Astrocyte of the hippocampus (primary cell): Measurements from ENCODE around the gene MASP2.

Experiments
- DNase-seq: peaks from one replicate; pipeline ENCODE4 v3.0.0; 2011; ENCODE audit warnings: low read depth, low spot score

MASP2 gene

DNA sequence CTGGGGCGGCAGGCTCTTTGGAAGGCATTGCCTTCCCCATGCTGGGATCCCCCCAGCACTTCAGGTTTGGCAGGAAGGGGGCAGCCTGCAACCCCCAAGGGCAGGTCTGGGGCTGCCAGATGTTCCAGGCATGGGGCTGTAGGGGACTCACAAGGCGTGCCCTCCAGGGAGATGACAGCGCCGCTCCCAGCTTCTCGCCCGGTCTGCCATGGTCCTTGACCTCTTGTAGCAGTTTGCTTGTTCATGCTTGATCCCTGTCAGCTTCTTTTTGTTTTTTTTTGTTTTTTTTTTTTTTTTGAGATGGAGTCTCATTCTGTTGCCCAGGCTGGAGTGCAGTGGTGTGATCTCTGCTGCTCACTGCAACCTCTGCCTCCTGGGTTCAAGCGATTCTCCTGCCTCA lies 56.2 kb downstream of the MASP2 start:
- DNase-seq = no peak

DNA sequence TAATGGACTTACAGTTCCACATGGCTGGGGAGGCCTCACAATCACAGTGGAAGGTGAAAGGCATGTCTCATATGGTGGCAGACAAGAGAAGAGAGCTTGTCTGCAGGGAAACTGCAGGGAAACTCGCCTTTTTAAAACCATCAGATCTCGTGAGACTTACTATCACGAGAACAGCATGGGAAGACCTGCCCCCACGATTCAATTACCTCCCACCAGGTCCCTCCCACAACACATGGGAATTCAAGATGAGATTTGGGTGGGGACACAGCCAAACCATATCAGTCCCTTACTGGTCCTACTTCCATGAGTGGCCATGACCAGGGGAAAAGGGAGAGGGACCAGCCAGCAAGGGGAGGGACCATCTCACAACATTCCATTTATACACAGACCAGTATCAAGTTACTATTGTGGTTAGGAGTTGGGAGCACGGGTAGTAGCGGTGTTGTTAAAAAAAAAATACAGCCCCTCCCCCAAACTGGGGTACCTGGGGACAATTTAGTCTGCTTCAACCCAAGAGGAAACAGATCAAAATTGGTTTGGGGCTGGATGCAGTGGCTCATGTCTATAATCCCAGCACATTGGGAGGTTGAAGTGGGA lies 57.0 kb downstream of the MASP2 start:
- peak; percentile 33 for DNase-seq

DNA sequence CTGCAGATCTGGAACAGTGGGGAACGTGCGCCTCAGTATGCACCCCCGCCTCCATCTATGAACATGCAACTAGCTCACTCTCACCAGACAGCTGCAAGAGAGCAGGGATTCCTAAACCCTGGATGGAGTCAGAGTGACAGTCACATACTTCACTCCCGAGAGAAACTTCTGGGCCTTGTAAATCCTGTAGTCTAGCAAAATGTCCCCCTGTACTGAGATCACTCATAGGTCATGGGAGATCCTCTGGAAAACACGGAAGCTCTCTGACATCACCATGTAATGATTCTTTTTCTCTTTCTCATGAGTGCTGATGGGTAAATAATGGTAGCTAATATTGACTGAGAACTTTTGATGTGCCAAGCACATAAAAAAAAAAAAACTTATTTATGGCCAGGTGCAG lies 57.9 kb downstream of the MASP2 start:
- no peak for DNase-seq

DNA sequence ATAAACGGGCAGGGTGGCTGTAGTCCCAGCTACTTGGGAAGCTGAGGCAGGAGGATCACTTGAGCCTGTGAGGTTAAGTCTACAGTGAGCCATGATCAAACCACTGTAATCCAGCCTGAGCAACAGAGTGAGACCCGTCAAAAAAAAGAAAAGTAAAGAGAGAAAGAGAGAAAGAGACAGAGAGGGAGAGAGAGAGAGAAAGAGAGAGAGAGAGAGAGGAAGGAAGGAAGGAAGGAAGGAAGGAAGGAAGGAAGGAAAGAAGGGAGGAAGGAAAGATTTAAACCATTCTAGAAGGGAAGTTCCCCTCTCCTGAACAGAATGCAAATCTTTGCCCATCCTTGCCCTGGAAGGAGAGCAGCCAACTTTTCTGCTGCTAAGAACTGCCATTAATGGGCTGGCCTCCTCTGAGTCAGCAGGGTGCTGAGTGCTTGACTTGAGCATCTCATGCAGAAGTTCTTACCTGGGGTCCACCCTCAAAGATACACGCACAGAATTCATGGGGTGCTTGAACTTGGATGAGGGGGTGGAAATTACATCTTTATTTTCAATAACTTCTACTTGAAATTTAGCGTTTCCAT lies 59.1 kb downstream of the MASP2 start:
- DNase-seq = no peak

DNA sequence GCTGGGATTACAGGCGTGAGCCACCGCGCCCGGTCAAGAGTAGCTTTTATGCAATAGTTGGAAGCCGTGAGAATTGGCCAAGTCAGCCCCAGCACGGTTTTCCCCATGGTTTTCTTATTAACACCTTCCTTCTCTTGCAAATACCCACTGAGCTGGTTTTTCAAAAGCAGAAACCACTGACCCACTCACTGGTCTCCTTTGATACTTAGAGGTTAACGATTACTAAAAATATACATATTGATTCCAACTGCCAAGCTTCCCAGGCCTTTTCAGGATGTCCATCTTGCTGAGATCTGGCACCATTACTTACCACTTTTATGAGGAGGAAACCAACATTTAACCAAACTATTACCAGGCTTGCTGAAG lies 60.5 kb downstream of the MASP2 start:
- no peak for DNase-seq

DNA sequence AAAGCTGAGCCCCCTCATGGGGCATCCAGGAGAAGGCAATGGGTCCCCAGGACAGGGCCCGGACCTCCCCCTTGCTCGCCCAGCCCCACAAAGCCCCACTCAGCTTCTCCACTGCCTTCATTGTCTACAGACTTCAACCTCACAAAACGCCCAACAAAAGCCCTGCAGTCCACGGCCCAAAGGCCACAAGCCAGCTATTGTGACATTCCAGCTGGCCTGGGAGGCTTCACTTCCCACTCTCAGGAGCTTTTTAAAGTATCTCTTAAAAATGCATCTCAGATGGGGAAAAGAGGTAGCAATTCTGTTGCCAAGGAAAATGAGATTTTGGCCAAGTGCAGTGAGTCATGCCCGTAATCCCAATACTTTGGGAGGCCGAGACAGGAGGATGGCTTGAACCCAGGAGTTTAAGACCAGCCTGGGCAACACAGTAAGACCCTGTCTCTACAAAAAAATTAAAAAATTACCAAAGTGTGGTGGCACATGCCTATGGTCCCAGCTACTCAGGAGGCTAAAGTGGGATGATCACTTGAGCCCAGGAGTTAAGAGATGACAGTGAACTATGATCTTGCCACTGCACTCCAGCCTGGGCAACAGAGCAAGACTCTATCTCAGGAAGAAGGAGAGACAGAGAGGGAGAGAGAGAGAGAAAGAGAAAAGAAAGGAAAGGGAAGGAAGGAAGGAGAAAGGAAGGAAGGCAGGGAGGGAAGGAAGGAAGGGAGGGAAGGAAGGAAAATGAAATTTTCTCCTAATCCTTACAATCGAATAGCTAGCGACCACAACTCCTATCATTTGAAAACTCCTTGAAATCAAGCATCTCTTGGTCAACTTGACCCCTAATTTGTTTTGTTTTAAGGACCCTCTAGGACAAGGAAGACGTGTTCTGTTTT lies 66.0 kb downstream of the MASP2 start:
- peak; percentile 42 for DNase-seq

DNA sequence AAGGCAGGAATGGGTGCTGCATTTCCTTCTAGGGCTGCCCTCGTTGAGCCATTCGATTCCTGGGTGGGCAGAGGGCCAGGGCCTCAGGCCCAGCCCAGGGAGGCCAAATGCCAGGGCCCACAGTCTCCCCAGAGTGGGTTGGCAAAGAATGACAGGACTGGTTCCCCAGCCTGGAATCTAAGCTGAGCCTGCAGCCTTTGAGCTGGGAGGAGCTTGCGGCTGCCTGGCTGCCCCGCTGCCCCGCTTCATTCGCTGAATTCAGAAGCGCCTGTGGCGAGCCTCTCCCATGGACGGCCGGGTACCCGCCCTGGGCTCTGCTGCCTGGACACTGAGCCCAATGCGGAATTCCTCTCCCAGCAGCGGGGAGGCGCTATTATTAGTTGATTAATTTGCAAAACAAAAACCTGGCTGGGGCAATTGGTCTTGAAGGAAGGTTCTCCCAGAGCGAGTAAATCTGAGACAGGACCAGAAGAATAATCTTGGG lies 66.9 kb downstream of the MASP2 start:
- peak; percentile 96 for DNase-seq

DNA sequence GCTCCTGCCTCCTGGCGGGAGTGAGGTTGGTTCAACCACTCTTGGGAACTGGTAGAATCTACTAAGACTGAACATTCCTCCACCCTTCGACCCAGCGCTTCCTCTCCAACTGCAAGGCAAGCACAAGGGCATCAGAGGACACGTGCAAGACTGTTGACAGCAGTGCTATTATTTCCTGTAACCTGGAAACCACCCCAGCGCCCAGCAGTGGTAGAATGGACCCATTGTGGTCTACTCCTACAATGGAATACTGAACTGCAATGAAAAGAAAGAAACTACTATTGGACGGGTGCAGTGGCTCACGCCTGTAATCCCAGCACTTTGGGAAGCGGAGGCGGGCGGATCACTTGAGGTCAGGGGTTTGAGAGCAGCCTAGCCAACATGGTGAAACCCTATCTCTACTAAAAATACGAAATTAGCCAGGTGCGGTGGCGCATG lies 67.5 kb downstream of the MASP2 start:
- peak; percentile 38 for DNase-seq

DNA sequence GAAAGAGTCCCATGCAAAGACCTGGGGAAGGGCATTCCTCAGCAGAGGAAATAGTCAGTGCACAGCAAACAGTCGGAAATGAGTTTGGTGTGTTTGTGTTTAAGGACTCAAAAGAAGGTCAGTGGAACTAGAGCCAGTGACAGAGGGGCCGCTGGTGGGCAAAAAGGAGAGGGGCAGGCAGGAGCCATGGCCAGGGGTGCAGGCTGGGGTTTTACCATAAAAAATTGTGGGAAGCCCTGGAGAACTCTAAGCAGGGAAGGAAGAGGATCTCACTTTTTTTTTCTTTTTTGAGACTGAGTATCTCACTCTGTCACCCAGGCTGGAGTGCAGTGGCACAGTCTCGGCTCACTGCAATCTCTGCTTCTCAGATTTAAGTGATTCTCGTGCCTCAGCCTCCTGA lies 68.3 kb downstream of the MASP2 start:
- DNase-seq = no peak
